ENCODE data around the gene PLEKHA7.

PLEKHA7 gene

DNA sequence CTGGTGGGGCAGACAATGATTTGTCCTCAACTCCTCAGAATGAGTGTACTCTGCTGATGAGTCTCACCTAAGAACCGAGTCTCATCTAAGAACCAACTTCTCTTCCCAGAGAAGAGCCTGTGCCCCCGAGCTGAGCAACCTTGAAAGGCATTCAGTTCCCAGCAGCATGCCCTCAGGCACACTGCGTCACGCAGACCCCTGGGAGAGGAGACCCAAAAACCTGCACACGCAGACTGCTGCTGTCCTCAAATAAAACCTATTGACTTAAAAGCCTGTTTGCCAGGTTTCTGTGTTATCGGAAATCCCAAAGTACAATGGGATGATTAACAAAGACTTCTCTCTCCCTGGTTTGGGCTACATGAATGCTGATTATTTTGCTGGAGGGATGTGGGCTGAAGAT is 154.6 kb downstream of the PLEKHA7 start:
- H3K4me3 ChIP-seq (ENCODE audit: low read length) = no peak overlapping the region

DNA sequence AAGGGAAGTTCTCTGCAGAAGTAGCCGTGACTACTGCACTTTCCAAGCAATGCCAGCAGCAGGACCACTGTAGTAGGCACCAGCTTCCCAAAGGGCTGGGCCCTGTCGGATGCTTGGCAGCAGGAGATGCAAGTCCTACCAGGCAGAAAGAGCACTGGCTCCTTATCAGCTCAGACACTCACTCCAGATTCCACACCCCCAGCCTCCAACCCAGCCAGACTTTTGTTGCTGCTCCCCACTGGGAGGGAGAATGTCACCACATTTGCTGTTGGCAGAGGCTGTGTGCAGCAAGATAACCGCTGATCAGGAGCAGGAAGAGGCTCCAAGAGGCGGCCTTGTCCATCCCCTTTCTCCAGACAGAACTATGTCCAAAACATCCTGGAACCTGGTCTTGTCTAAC is 157.0 kb downstream of the PLEKHA7 start:
- Histone ChIP-seq H3K36me3 (ENCODE audit: insufficient read depth, low read length) (peaks cover 22% of the 10 kb centered on the region), H3K4me1 (ENCODE audit: insufficient read depth, low read length) (peaks cover 4% of the 10 kb centered on the region), H2AFZ (ENCODE audit: low read depth, low read length) (no peak overlapping the region), H3K4me3 (ENCODE audit: low read length) (no peak overlapping the region), H3K27me3 (ENCODE audit: insufficient read depth, low read length) (no peaks in the 10 kb centered on the region), H3K9me3 (ENCODE audit: low read length) (no peaks in the 10 kb centered on the region)

More for the DNA sequence above, 154.6 kb downstream of the PLEKHA7 start:
- peaks cover 6% of the 10 kb centered on the region for H3K36me3 ChIP-seq (ENCODE audit: insufficient read depth, low read length)
- no peaks in the 10 kb centered on the region for H3K9me3 ChIP-seq (ENCODE audit: low read length)
- no peaks in the 10 kb centered on the region for H3K27me3 ChIP-seq (ENCODE audit: insufficient read depth, low read length)
- peaks cover 21% of the 10 kb centered on the region for H3K4me1 ChIP-seq (ENCODE audit: insufficient read depth, low read length)
- no peak overlapping the region for H2AFZ ChIP-seq (ENCODE audit: low read depth, low read length)

DNA sequence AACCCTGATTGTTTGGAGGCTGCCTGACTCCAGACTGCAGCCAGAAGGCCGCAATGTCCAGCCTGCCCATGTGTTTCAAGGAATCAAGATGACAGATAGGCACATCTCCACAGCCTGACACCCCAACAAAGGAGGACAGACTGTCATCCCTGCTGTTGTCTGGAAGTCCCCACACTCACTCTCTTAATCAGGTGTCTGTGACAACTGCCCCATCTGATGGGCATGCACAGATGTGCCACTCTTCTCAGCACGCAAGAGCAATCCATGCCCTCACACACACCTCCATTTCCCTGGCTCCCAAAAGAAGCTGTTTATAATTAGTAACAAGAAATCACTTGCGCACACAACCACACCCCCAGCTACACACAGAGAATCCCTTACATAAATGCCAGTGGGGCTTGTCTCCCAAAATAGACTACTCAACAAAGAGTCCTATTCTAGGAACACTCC is 158.2 kb downstream of the PLEKHA7 start:
- H3K27me3 ChIP-seq (ENCODE audit: insufficient read depth, low read length) = no peaks in the 10 kb centered on the region
- H3K4me3 ChIP-seq (ENCODE audit: low read length) = no peak overlapping the region
- H2AFZ ChIP-seq (ENCODE audit: low read depth, low read length) = no peak overlapping the region
- H3K4me1 ChIP-seq (ENCODE audit: insufficient read depth, low read length) = no peaks in the 10 kb centered on the region
- H3K9me3 ChIP-seq (ENCODE audit: low read length) = no peaks in the 10 kb centered on the region
- peaks cover 30% of the 10 kb centered on the region for H3K36me3 ChIP-seq (ENCODE audit: insufficient read depth, low read length)

DNA sequence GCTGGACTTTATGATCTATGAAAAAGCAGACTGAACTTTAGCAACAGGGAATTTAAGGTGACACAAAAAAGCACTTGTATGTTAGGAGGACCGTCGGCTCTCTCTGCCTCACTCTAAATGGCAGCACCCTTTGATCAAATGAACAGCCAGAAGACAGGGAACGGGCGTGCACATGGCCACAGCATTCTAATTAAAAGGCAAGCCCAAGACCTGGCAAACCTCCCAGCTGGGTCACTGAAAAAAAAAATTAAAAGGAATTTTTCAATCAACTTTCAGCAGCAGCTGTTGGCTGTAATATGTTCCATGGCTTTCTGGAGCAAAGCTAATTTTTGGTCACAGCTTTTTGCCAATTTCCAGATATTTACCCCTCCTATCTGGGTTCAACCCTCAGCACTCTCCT is 159.2 kb downstream of the PLEKHA7 start:
- Histone ChIP-seq H3K4me3 (ENCODE audit: low read length) (no peak overlapping the region), H3K36me3 (ENCODE audit: insufficient read depth, low read length) (peaks cover 40% of the 10 kb centered on the region), H2AFZ (ENCODE audit: low read depth, low read length) (no peak overlapping the region), H3K4me1 (ENCODE audit: insufficient read depth, low read length) (no peaks in the 10 kb centered on the region), H3K27me3 (ENCODE audit: insufficient read depth, low read length) (no peaks in the 10 kb centered on the region), H3K9me3 (ENCODE audit: low read length) (no peaks in the 10 kb centered on the region)

DNA sequence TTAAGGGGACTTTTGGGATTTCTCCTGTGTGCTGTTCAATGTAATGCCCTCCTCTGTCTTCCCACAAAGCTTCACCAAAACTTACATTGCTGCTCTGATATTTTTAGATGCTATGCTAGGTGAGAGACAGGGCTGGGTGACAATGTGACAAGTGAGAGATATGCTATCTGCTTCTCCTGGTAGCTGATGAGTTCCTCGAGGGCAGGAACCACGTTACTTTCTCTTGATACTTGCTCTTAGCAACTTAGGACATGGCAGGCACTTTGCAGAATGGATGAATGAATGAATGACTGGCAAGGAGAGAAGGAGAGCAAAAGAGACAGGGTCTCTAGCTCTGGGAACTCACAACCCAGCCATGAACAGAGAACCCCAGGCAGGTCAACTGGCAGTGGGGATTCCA is 160.4 kb downstream of the PLEKHA7 start:
- Histone ChIP-seq H2AFZ (ENCODE audit: low read depth, low read length) (no peak overlapping the region), H3K9me3 (ENCODE audit: low read length) (no peaks in the 10 kb centered on the region), H3K36me3 (ENCODE audit: insufficient read depth, low read length) (peaks cover 47% of the 10 kb centered on the region), H3K4me3 (ENCODE audit: low read length) (no peak overlapping the region), H3K4me1 (ENCODE audit: insufficient read depth, low read length) (no peaks in the 10 kb centered on the region), H3K27me3 (ENCODE audit: insufficient read depth, low read length) (no peaks in the 10 kb centered on the region)

DNA sequence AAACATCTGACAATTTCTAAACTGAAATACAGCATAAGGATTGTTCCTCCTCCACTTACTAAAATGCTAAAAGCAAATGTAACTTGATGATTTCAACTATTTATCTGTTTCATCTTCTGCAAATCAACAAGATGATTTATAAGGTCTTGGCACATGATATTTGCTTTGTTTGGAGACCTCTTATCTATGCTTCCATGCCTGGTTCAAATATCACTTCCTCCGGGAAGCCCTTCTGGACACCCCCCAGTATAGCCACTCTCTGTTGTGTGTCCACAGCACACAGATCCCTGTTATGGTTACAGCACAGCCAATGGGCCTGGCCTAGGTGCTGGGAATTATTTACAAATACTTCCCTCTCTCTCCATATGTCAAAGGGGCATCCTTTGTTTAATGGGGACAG is 160.9 kb downstream of the PLEKHA7 start:
- no peaks in the 10 kb centered on the region for H3K4me1 ChIP-seq (ENCODE audit: insufficient read depth, low read length)
- peaks cover 50% of the 10 kb centered on the region for H3K36me3 ChIP-seq (ENCODE audit: insufficient read depth, low read length)

DNA sequence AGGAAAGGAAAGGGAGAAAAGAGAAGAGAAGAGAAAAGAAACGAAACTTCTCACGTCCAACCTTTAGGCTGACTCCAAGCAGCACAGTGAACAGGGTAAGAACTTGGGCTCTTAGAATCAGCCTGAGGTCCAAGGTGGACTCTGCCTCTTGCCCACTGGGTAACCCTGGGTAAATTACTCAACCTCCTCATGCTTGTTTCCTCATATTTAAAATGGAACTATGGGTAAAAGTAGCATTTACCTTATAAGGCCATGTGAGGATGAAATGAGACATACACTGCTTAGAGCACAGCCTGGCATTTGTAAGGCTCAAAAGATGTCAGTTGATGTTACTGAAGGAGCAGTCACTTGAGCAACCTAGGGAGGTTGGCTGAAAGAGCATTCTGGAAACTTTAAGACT is 167.9 kb downstream of the PLEKHA7 start:
- Histone ChIP-seq H3K4me1 (ENCODE audit: insufficient read depth, low read length) (no peaks in the 10 kb centered on the region), H3K27me3 (ENCODE audit: insufficient read depth, low read length) (no peaks in the 10 kb centered on the region), H3K36me3 (ENCODE audit: insufficient read depth, low read length) (peaks cover 56% of the 10 kb centered on the region), H3K4me3 (ENCODE audit: low read length) (no peak overlapping the region), H2AFZ (ENCODE audit: low read depth, low read length) (no peak overlapping the region), H3K9me3 (ENCODE audit: low read length) (peaks cover 14% of the 10 kb centered on the region)

More for the DNA sequence above, 160.9 kb downstream of the PLEKHA7 start:
- no peak overlapping the region for H2AFZ ChIP-seq (ENCODE audit: low read depth, low read length)
- no peaks in the 10 kb centered on the region for H3K27me3 ChIP-seq (ENCODE audit: insufficient read depth, low read length)
- no peaks in the 10 kb centered on the region for H3K9me3 ChIP-seq (ENCODE audit: low read length)
- H3K4me3 ChIP-seq (ENCODE audit: low read length) = no peak overlapping the region

DNA sequence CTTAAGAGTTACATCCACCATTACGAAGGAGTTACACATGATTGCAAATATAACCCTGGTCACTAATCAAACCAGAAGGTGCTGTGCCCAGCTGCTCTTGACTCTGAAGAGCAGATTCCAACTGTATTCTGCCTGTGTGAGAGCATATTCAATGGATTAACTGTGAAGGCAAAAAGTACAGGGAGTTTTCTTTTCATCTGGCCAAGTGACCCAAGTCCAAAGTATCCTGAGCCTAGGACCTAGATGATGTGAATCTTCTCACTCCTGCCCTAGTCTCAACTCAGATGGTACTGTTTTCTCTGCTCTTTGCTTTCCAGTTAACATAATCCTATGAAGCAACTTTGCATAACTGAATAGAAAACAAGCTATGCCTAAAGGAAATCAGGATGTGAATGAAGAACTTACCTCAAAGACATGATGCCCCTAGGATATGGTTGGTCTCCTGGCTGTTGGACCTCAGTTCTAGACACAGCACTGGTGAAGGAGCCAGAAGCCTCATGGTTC is 169.9 kb downstream of the PLEKHA7 start:
- H3K36me3 ChIP-seq (ENCODE audit: insufficient read depth, low read length) = peaks cover 51% of the 10 kb centered on the region
- H3K4me3 ChIP-seq (ENCODE audit: low read length) = no peak overlapping the region
- H3K27me3 ChIP-seq (ENCODE audit: insufficient read depth, low read length) = no peaks in the 10 kb centered on the region
- peaks cover 14% of the 10 kb centered on the region for H3K9me3 ChIP-seq (ENCODE audit: low read length)
- H3K4me1 ChIP-seq (ENCODE audit: insufficient read depth, low read length) = no peaks in the 10 kb centered on the region
- no peak overlapping the region for H2AFZ ChIP-seq (ENCODE audit: low read depth, low read length)

DNA sequence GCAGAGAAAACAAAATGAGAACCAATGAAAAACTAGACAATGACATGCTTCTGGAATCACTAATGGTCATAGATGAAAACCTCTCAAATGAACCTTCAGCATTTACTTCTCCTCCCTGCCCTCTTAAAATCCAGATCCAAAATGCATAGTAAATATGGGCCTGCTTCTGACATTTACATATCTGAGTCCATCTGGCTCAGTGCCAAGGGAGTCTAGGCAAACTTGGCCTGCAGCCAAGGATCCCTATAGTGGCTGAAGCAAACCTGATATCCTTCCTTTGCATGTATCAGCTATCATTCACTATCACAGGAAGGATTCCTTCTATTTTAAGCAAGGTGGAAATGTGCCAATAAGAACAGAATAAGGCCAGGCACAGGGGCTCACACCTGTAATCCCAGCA is 170.9 kb downstream of the PLEKHA7 start:
- peaks cover 14% of the 10 kb centered on the region for H3K9me3 ChIP-seq (ENCODE audit: low read length)
- no peak overlapping the region for H2AFZ ChIP-seq (ENCODE audit: low read depth, low read length)
- no peak overlapping the region for H3K4me3 ChIP-seq (ENCODE audit: low read length)
- H3K4me1 ChIP-seq (ENCODE audit: insufficient read depth, low read length) = no peaks in the 10 kb centered on the region
- no peaks in the 10 kb centered on the region for H3K27me3 ChIP-seq (ENCODE audit: insufficient read depth, low read length)
- peaks cover 47% of the 10 kb centered on the region for H3K36me3 ChIP-seq (ENCODE audit: insufficient read depth, low read length)

DNA sequence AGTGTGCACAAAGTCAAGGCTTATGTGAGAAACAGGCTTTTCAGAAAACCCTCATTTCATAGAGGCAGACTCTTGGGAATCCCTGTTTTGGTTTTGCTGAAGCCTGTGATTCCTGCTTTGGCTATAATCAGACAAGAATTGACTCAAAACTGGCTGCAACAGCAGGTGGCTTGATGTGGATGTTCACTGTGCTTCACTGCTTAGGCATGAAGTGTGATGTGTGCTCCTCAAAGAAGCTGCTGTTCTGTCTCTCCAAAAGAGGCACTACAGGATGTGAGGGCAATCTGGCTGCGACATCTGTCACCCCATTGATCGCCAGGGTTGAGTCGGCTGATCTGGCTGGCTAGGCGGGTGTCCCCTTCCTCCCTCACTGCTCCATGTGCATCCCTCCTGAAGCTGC is 172.2 kb downstream of the PLEKHA7 start:
- no peaks in the 10 kb centered on the region for H3K27me3 ChIP-seq (ENCODE audit: insufficient read depth, low read length)
- no peak overlapping the region for H3K4me3 ChIP-seq (ENCODE audit: low read length)
- no peak overlapping the region for H2AFZ ChIP-seq (ENCODE audit: low read depth, low read length)
- peaks cover 52% of the 10 kb centered on the region for H3K36me3 ChIP-seq (ENCODE audit: insufficient read depth, low read length)
- H3K4me1 ChIP-seq (ENCODE audit: insufficient read depth, low read length) = no peaks in the 10 kb centered on the region
- H3K9me3 ChIP-seq (ENCODE audit: low read length) = peaks cover 14% of the 10 kb centered on the region

DNA sequence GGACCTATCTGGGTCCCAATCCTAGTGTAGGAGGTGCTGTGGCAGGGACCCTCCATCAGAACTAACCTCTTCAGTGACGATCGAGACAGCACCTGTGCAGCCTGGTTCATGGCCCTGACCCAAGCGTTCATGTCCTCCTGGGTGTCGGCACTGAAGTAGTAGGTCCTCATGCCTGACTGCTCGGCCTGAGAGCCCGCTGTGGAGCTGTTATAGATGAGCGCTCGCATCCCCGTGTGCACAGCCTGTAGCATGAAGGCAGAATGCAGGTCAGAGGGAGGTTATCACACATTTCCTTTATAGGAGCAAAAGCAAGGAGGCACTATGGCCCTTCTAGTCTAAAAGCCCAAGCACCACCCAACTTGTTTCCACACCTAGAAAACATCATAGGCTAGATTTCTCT is 172.7 kb downstream of the PLEKHA7 start:
- Histone ChIP-seq H3K9me3 (ENCODE audit: low read length) (peaks cover 14% of the 10 kb centered on the region), H3K36me3 (ENCODE audit: insufficient read depth, low read length) (peaks cover 49% of the 10 kb centered on the region), H3K4me3 (ENCODE audit: low read length) (no peak overlapping the region), H3K27me3 (ENCODE audit: insufficient read depth, low read length) (no peaks in the 10 kb centered on the region), H3K4me1 (ENCODE audit: insufficient read depth, low read length) (no peaks in the 10 kb centered on the region), H2AFZ (ENCODE audit: low read depth, low read length) (no peak overlapping the region)

DNA sequence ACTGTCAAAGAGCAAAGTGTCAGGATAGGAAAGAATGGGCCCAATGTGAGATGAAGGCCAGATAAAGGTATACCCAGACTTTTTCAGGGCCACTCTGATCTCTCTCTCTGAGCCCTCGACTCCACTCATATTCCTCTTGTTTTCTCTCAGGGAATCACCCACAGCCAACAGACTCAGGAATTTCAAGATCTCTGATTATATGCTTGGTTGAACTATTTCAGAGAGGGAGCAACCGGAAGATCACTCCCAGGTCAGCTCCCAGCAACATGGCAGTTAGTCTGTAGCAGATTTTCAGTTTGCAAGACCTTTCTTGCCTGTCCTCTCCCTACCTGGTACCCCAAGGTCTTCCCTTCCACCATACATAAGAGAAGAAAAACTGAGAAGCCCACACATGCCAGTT is 173.3 kb downstream of the PLEKHA7 start:
- Histone ChIP-seq H3K36me3 (ENCODE audit: insufficient read depth, low read length) (peaks cover 48% of the 10 kb centered on the region), H2AFZ (ENCODE audit: low read depth, low read length) (no peak overlapping the region), H3K27me3 (ENCODE audit: insufficient read depth, low read length) (no peaks in the 10 kb centered on the region), H3K9me3 (ENCODE audit: low read length) (peaks cover 14% of the 10 kb centered on the region), H3K4me3 (ENCODE audit: low read length) (no peak overlapping the region), H3K4me1 (ENCODE audit: insufficient read depth, low read length) (no peaks in the 10 kb centered on the region)

DNA sequence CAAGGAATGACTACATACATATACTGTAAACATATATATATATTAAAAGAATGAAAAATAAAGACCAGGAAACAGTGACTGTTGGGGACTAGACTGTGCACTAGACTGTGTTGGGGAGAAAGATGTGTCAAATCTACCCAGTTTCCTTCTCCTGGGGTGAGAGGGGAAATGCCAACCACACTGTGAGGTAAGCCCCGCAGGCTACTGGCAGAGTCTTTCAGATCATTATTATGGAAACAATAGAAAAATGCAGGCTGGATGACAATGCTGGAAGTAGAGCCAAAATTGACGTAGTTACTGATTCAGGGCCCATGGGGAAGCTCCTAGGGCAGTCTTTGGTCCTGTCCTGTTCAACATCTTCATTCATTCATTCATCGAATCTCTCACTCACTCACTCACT is 174.4 kb downstream of the PLEKHA7 start:
- H3K36me3 ChIP-seq (ENCODE audit: insufficient read depth, low read length) = peaks cover 48% of the 10 kb centered on the region
- H3K4me1 ChIP-seq (ENCODE audit: insufficient read depth, low read length) = no peaks in the 10 kb centered on the region
- no peaks in the 10 kb centered on the region for H3K27me3 ChIP-seq (ENCODE audit: insufficient read depth, low read length)
- H3K9me3 ChIP-seq (ENCODE audit: low read length) = peaks cover 12% of the 10 kb centered on the region
- no peak overlapping the region for H3K4me3 ChIP-seq (ENCODE audit: low read length)
- no peak overlapping the region for H2AFZ ChIP-seq (ENCODE audit: low read depth, low read length)

DNA sequence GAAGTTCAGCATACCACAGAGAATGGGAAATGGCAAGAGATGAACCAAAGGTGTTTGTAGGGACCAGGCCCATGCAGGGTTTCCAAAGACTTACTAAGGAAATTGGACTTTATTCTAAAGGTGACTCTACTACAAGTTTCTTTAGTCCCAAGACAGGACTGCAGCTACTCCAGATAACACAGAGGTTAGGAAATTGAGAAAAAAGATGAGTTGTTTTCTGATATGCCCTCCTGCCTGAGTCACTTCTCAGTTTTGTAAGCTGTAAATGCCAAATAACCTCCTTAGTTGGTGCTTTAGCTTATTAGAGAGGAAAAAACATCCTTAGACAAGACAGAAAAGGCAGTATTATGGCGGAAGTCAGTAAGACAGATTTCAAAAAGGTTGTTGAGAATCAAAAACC is 179.8 kb downstream of the PLEKHA7 start:
- peaks cover 9% of the 10 kb centered on the region for H3K4me1 ChIP-seq (ENCODE audit: insufficient read depth, low read length)
- no peaks in the 10 kb centered on the region for H3K9me3 ChIP-seq (ENCODE audit: low read length)
- no peak overlapping the region for H3K4me3 ChIP-seq (ENCODE audit: low read length)
- H2AFZ ChIP-seq (ENCODE audit: low read depth, low read length) = no peak overlapping the region
- peaks cover 14% of the 10 kb centered on the region for H3K36me3 ChIP-seq (ENCODE audit: insufficient read depth, low read length)
- H3K27me3 ChIP-seq (ENCODE audit: insufficient read depth, low read length) = no peaks in the 10 kb centered on the region
